Parathyroid adenoma (tissue), 2 donors: Measurements from ENCODE around the gene PABPN1.

Source experiments
- H2AFZ ChIP-seq: fragments of 300-600 bp; sonication (generic); one replicate; pipeline ENCODE4 v1.7.0; 2017; ENCODE audit warnings: antibody characterized with exemption, mild to moderate bottlenecking
- H3K27ac ChIP-seq: fragments of 300-600 bp; sonication (generic); one replicate; pipeline ENCODE4 v1.7.0; 2017
- H3K27me3 ChIP-seq: fragments of 300-600 bp; sonication (generic); one replicate; pipeline ENCODE4 v1.7.0; 2017; ENCODE audit warnings: low read length; ENCODE audit not compliant: control insufficient read depth, insufficient read depth
- H3K36me3 ChIP-seq: fragments of 300-600 bp; sonication (generic); one replicate; pipeline ENCODE4 v1.7.0; 2017; ENCODE audit warnings: low read length; ENCODE audit not compliant: control insufficient read depth, insufficient read depth
- H3K4me1 ChIP-seq: fragments of 300-600 bp; sonication (generic); one replicate; pipeline ENCODE4 v1.7.0; 2017; ENCODE audit warnings: control low read depth
- H3K4me2 ChIP-seq: fragments of 300-600 bp; sonication (generic); one replicate; pipeline ENCODE4 v1.7.0; 2017; ENCODE audit warnings: low read length
- H3K4me3 ChIP-seq: fragments of 300-600 bp; sonication (generic); one replicate; pipeline ENCODE4 v1.7.0; 2017; ENCODE audit warnings: low read depth, low read length
- H3K79me2 ChIP-seq: fragments of 300-600 bp; sonication (generic); one replicate; pipeline ENCODE4 v1.7.0; 2017; ENCODE audit warnings: control low read depth
- H3K9ac ChIP-seq: fragments of 300-600 bp; sonication (generic); one replicate; pipeline ENCODE4 v1.7.0; 2017; ENCODE audit warnings: mild to moderate bottlenecking
- H3K9me3 ChIP-seq: fragments of 300-600 bp; sonication (generic); one replicate; pipeline ENCODE4 v1.7.0; 2017; ENCODE audit warnings: low read length; ENCODE audit not compliant: control insufficient read depth
- CTCF ChIP-seq: fragments of 300-600 bp; sonication (generic); IDR thresholded peaks from one replicate; pipeline ENCODE4 v1.7.0; 2017; ENCODE audit warnings: antibody characterized with exemption, mild to moderate bottlenecking
- donor health status: primary hyperparathyroidism.

The PABPN1 gene

GRCh38 chr14:23294734-23295561 lies 26.3 kb upstream of the PABPN1 start:
- peak; percentile 95 for TF ChIP-seq CTCF
- H3K4me2 ChIP-seq: peak overlapping the region; percentile 14
- H3K79me2 ChIP-seq: no peaks in the 10 kb centered on the region
- no peak overlapping the region for H3K9ac ChIP-seq
- peak overlapping the region; percentile 12 for H2AFZ ChIP-seq
- H3K9me3 ChIP-seq: no peaks in the 10 kb centered on the region
- H3K27me3 ChIP-seq: no peaks in the 10 kb centered on the region
- H3K36me3 ChIP-seq: no peaks in the 10 kb centered on the region
- peaks cover 4% of the 10 kb centered on the region for H3K4me1 ChIP-seq
- H3K27ac ChIP-seq: no peak overlapping the region
- H3K4me3 ChIP-seq: no peak overlapping the region

GRCh38 chr14:23296012-23296777 lies 25.1 kb upstream of the PABPN1 start:
- H3K9ac ChIP-seq: no peak overlapping the region
- H3K9me3 ChIP-seq: no peaks in the 10 kb centered on the region
- peaks cover 9% of the 10 kb centered on the region for H3K4me1 ChIP-seq
- no peaks in the 10 kb centered on the region for H3K36me3 ChIP-seq
- no peaks in the 10 kb centered on the region for H3K79me2 ChIP-seq
- no peak overlapping the region for H3K4me3 ChIP-seq
- H3K4me2 ChIP-seq: no peak overlapping the region
- no peak for TF ChIP-seq CTCF
- no peak overlapping the region for H3K27ac ChIP-seq
- H2AFZ ChIP-seq: no peak overlapping the region
- H3K27me3 ChIP-seq: no peaks in the 10 kb centered on the region

GRCh38 chr14:23297096-23297495 lies 24.2 kb upstream of the PABPN1 start:
- peaks cover 9% of the 10 kb centered on the region for H3K4me1 ChIP-seq
- H3K9me3 ChIP-seq: no peaks in the 10 kb centered on the region
- TF ChIP-seq CTCF: no peak
- no peaks in the 10 kb centered on the region for H3K79me2 ChIP-seq
- no peaks in the 10 kb centered on the region for H3K36me3 ChIP-seq
- H3K4me3 ChIP-seq: no peak overlapping the region
- no peak overlapping the region for H2AFZ ChIP-seq
- no peaks in the 10 kb centered on the region for H3K27me3 ChIP-seq
- H3K9ac ChIP-seq: no peak overlapping the region
- no peak overlapping the region for H3K4me2 ChIP-seq
- H3K27ac ChIP-seq: no peak overlapping the region

- Histone ChIP-seq H3K9ac (no peak overlapping the region), H3K4me1 (peaks cover 10% of the 10 kb centered on the region), H3K27me3 (no peaks in the 10 kb centered on the region), H2AFZ (no peak overlapping the region), H3K4me2 (no peak overlapping the region), H3K36me3 (no peaks in the 10 kb centered on the region), H3K9me3 (no peaks in the 10 kb centered on the region), H3K79me2 (no peaks in the 10 kb centered on the region), H3K4me3 (no peak overlapping the region), H3K27ac (no peak overlapping the region)
- no peak for TF ChIP-seq CTCF
These were observed 23.5 kb upstream of the PABPN1 start for GRCh38 chr14:23297611-23298277.
